SK-N-SH (cell line): ENCODE measurements around the gene ARHGAP23.

ENCODE experiments used
- EP300 ChIP-seq, 2 experiments: IDR thresholded peaks; 2 replicates each; pipeline versions ENCODE4 v1.4.0 to v1.6.1; 2012; ENCODE audit warnings: borderline replicate concordance in 1 of 2, low read depth in 1 of 2, low read length in 1 of 2
- EZH2phosphoT487 ChIP-seq: fragments of 200-600 bp; sonication (generic); IDR thresholded peaks from 2 replicates; pipeline ENCODE4 v1.6.1; 2017; ENCODE audit warnings: low read depth, mixed run types, mild to moderate bottlenecking, antibody characterized with exemption, moderate library complexity, borderline replicate concordance
- JUND ChIP-seq: IDR thresholded peaks from 2 replicates; pipeline ENCODE4 v1.4.0; 2012
- NFIC ChIP-seq: IDR thresholded peaks from 2 replicates; pipeline ENCODE4 v1.4.0; 2012; ENCODE audit warnings: borderline replicate concordance
- POLR2AphosphoS5 ChIP-seq: IDR thresholded peaks from 2 replicates; pipeline ENCODE4 v1.6.1; 2012; ENCODE audit warnings: low read depth, low read length
- RCOR1 ChIP-seq: fragments of 150-350 bp; IDR thresholded peaks from 2 replicates; pipeline ENCODE4 v1.6.1; 2017; ENCODE audit warnings: antibody characterized with exemption, low read length
- RFX5 ChIP-seq: IDR thresholded peaks from 2 replicates; pipeline ENCODE4 v1.6.1; 2012; ENCODE audit warnings: mild to moderate bottlenecking, improper control_type of control experiment, low read length
- SIN3A ChIP-seq: IDR thresholded peaks from 2 replicates; pipeline ENCODE4 v1.6.1; 2012; ENCODE audit warnings: low read depth, mild to moderate bottlenecking, low read length, moderate library complexity, borderline replicate concordance
- TAF1 ChIP-seq: IDR thresholded peaks from 2 replicates; pipeline ENCODE4 v1.6.1; 2012; ENCODE audit warnings: low read depth, mild to moderate bottlenecking, low read length, moderate library complexity, borderline replicate concordance
- YY1 ChIP-seq: IDR thresholded peaks from 2 replicates; pipeline ENCODE4 v1.4.0; 2012; ENCODE audit warnings: low read depth, mild to moderate bottlenecking
- TF ChIP-seq, protein P1 (sequence below): IDR thresholded peaks from 2 replicates; pipeline ENCODE4 v1.4.0; 2012; ENCODE audit warnings: low read depth
- TF ChIP-seq, protein P2 (sequence below): fragments of 200-600 bp; sonication (generic); IDR thresholded peaks from 2 replicates; pipeline ENCODE4 v1.6.1; 2017; ENCODE audit warnings: antibody characterized with exemption, mild to moderate bottlenecking, moderate library complexity
- TF ChIP-seq, protein P3 (sequence below): IDR thresholded peaks from 2 replicates; pipeline ENCODE4 v1.4.0; 2012; ENCODE audit warnings: low read depth, borderline replicate concordance

DNA sequence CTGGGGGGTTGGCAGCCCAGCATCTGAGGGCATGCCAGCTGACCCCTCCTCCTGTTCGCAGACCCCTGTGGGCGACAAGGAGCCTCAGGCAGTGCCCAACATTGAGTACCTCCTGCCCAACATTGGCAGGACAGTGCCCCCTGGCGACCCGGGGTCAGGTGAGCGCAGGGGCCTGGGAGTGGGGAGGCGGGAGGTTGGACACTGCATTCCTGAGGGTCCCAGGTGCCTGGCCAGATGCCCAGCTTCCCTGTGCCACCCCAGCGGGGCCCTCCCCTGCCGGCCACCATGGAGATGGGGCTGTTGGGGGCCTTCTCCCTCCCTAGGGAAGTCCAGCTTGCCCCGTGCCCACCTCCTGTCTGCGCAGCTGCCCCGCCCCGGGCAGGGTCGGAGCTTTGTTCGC, 70.1 kb downstream of the ARHGAP23 start:
- no peak for TF ChIP-seq POLR2AphosphoS5
- TF ChIP-seq, protein P1, sequence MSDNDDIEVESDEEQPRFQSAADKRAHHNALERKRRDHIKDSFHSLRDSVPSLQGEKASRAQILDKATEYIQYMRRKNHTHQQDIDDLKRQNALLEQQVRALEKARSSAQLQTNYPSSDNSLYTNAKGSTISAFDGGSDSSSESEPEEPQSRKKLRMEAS: no peak
- no peak for TF ChIP-seq NFIC
- TF ChIP-seq, protein P2, sequence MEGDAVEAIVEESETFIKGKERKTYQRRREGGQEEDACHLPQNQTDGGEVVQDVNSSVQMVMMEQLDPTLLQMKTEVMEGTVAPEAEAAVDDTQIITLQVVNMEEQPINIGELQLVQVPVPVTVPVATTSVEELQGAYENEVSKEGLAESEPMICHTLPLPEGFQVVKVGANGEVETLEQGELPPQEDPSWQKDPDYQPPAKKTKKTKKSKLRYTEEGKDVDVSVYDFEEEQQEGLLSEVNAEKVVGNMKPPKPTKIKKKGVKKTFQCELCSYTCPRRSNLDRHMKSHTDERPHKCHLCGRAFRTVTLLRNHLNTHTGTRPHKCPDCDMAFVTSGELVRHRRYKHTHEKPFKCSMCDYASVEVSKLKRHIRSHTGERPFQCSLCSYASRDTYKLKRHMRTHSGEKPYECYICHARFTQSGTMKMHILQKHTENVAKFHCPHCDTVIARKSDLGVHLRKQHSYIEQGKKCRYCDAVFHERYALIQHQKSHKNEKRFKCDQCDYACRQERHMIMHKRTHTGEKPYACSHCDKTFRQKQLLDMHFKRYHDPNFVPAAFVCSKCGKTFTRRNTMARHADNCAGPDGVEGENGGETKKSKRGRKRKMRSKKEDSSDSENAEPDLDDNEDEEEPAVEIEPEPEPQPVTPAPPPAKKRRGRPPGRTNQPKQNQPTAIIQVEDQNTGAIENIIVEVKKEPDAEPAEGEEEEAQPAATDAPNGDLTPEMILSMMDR: no peak
- no peak for TF ChIP-seq YY1
- no peak for TF ChIP-seq EP300 (IDR thresholded peaks at IDR 0.05; ENCODE audit: borderline replicate concordance in 1 of 2, low read depth in 1 of 2, low read length in 1 of 2)
- no peak for TF ChIP-seq JUND
- TF ChIP-seq RFX5: no peak
- no peak for TF ChIP-seq EZH2phosphoT487
- no peak for TF ChIP-seq SIN3A
- TF ChIP-seq, protein P3, sequence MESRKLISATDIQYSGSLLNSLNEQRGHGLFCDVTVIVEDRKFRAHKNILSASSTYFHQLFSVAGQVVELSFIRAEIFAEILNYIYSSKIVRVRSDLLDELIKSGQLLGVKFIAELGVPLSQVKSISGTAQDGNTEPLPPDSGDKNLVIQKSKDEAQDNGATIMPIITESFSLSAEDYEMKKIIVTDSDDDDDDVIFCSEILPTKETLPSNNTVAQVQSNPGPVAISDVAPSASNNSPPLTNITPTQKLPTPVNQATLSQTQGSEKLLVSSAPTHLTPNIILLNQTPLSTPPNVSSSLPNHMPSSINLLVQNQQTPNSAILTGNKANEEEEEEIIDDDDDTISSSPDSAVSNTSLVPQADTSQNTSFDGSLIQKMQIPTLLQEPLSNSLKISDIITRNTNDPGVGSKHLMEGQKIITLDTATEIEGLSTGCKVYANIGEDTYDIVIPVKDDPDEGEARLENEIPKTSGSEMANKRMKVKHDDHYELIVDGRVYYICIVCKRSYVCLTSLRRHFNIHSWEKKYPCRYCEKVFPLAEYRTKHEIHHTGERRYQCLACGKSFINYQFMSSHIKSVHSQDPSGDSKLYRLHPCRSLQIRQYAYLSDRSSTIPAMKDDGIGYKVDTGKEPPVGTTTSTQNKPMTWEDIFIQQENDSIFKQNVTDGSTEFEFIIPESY: no peak
- no peak for TF ChIP-seq TAF1
- TF ChIP-seq RCOR1: no peak
